Cardiac fibroblast (primary cell): Measurements from ENCODE around the gene SLC6A19.

Experiments
- DNase-seq, 2 donors: peaks; one replicate each; pipeline versions ENCODE4 v3.0.0 to v3.0.0-alpha.2; 2010; ENCODE audit warnings: low read depth in 2 of 2
- H3K4me3 ChIP-seq, 2 donors: replicated peaks in 1 of 2; 1 replicate in 1 of 2; 2 replicates in 1 of 2; pipeline ENCODE4 v1.5.1; 2011; ENCODE audit warnings: low read depth in 2 of 2, low read length in 2 of 2, mild to moderate bottlenecking in 2 of 2, moderate library complexity in 1 of 2
- CTCF ChIP-seq: IDR thresholded peaks from one replicate; pipeline ENCODE4 v1.5.1; 2011; ENCODE audit warnings: low read depth, mild to moderate bottlenecking, low read length, inconsistent platforms

SLC6A19 gene

GRCh38 chr5:1195439-1195838 is 6.0 kb upstream of the SLC6A19 start:
- no peak overlapping the region for H3K4me3 ChIP-seq
- no peak for DNase-seq
- no peak for TF ChIP-seq CTCF

GRCh38 chr5:1195916-1196315 is 5.5 kb upstream of the SLC6A19 start:
- DNase-seq = no peak
- H3K4me3 ChIP-seq = no peak overlapping the region
- TF ChIP-seq CTCF = no peak

- no peak for DNase-seq
- TF ChIP-seq CTCF = no peak
- H3K4me3 ChIP-seq = no peak overlapping the region
Measured at GRCh38 chr5:1196562-1196961, 4.8 kb upstream of the SLC6A19 start.

- DNase-seq = no peak
- no peak overlapping the region for H3K4me3 ChIP-seq
- no peak for TF ChIP-seq CTCF
Measured at GRCh38 chr5:1197876-1198666, 3.3 kb upstream of the SLC6A19 start.

GRCh38 chr5:1199340-1199648 is 2.1 kb upstream of the SLC6A19 start:
- H3K4me3 ChIP-seq = no peak overlapping the region
- TF ChIP-seq CTCF = no peak
- no peak for DNase-seq

- H3K4me3 ChIP-seq = no peak overlapping the region
- DNase-seq = no peak
- TF ChIP-seq CTCF = no peak
Measured at GRCh38 chr5:1199649-1200494, 1.5 kb upstream of the SLC6A19 start.
